ENCODE data around the gene CPT1B.
"Not testable (repeated sequence)": the region's sequence is repeated elsewhere in the genome, so short reads cannot be mapped to it uniquely, and the experiment has no call there.

The CPT1B gene

DNA sequence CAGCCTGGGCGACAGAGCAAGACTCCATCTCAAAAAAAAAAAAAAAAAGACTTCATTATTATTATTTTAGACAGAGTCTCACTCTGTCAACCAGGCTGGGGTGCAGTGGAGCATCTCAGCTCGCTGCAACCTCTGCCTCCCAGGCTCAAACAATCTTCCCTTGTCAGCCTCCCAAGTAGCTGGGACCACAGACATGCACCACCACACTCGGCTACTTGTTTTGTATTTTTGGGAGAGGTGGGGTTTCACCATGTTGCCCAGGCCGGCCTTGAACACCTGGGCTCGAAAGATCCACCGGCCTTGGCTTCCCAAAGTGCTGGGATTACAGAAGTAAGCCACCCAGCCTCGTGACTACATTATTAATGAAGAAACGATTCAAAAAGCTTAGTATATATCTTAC is 43.1 kb downstream of the CPT1B start:
- DNase-seq, result no peak
- no peaks in the 10 kb centered on the region for H3K9me3 Mint-ChIP-seq
- no peak overlapping the region for H3K4me3 Mint-ChIP-seq
- H3K27ac Mint-ChIP-seq, result peak overlapping the region in 1 of 2 donors; percentile 67
- peaks cover 10% of the 10 kb centered on the region for H3K27me3 Mint-ChIP-seq
- no peak for ATAC-seq
- peaks cover 62% of the 10 kb centered on the region for H3K4me1 Mint-ChIP-seq

DNA sequence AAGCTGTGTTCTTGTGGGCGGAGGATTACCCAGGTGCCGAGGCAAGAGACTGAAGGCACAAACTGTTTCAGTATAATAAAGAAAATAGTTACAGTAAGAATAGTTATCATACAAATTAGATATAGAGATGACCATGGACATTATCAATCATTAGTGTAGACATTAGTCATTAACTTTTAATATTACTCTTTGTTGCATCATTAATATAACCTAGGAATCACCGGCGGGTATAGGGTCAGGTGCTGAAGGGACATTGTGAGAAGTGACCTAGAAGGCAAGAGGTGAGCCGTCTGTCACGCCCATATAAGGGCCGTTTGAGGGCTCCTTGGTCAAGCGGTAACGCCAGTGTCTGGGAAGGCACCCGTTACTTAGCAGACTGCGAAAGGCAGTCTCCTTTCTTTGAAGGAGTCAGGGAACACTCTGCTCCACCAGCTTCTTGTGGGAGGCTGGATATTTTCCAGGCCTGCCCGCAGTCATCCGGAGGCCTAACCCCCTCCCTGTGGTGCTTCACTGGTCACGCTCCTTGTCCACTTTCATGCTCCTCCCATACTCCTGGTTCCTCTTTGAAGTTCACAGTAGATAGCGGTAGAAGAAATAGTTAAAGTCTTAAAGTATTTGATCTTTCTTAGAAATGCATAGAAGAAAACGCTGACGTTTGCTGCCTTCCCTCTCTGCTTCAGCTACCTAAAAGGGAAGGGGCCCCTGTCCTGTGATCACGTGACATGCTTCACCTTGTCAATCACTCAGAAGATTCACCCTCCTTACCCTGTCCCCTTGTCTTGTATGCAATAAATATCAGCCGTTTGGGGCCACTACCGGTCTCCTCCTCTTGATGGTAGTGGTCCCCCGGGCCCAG is 44.1 kb downstream of the CPT1B start:
- Mint-ChIP-seq H3K27ac (peak overlapping the region; percentile 29 to 54), H3K27me3 (peaks cover 10% of the 10 kb centered on the region), H3K4me1 (peaks cover 55% of the 10 kb centered on the region), H3K4me3 (peak overlapping the region; percentile 90 to 100)
- not testable (repeated sequence) for H3K9me3 Mint-ChIP-seq, ATAC-seq, DNase-seq

DNA sequence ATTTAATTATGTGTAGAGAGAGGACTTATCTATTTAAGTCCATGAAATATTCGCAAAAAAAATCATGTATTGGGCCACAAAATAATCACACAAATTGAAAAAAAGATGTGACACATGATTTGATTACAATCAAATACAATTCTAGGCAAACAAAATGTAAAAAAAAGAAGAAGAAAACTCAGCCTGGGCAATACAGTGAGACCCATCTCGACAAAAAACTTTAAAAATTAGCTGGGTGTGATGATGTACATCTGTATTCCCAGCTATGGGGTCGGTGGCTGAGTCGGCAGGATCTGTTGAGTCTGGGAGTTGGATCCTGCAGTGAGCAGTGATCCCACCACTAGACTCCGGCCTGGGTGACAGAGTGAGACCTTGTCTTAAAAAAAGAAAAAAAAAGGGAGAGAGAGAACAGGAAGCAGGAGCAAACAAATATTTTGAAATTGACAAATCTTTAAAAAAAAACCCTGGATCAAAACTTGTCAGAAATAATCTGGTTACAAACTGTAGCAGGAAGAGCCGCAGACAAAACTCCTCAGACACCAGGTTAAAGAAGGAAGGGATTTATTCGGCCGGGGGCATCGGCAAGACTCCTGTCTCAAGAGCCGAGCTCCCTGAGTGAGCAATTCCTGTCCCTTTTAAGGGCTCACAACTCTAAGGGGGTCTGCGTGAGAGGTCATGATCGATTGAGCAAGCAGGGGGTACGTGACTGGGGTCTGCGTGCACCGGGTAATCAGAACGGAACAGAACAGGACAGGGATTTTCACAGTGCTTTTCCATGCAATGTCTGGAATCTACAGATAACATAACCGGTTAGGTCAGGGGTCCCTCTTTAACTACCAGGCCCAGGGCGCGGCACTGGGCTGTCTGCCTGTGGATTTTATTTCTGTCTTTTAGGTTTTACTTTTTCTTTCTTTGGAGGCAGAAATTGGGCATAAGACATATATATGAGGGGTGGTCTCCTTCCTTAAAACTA is 45.1 kb downstream of the CPT1B start:
- Mint-ChIP-seq H3K27me3 (peaks cover 10% of the 10 kb centered on the region), H3K4me1 (peaks cover 55% of the 10 kb centered on the region), H3K27ac (peak overlapping the region; percentile 93 to 100), H3K9me3 (no peaks in the 10 kb centered on the region), H3K4me3 (peak overlapping the region; percentile 90 to 100)
- ATAC-seq, result no peak
- no peak for DNase-seq

DNA sequence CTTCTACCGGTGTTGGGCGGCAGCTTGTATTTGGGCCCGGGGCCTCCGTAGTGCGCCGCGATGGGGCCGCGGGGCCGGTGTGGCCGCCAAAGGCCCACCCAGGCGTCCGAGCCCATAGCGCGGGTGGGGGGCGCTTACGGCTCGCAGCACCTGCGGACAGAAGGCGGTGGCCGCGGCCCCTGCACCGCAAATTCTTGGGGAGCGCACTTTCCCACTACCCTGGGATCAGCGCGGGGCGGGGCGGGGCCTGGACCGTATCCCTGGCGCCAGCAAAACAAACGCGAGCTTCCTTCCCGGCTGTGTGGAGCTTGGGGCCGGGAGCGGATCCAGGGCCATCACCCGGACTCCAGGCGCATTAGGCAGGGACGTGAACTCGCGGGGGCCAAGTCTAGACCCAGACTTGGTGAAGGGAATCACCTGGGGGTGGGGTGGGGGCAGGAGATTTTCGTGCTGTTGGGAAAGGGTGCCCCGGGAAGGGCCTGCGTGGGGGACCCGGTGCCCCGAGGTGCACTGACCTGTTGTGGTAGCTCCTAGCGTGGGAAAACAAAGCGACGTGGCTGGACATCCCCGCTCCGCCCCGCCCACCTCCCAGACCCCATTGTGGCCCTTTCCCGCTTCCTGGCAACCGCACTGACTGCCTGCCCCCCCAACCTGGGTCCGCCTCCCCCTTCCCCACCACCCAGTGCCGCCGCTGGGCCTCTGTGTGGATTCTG is 46.1 kb downstream of the CPT1B start:
- peaks cover 10% of the 10 kb centered on the region for H3K27me3 Mint-ChIP-seq
- peaks cover 55% of the 10 kb centered on the region for H3K4me1 Mint-ChIP-seq
- DNase-seq, result peak in 1 of 2 donors; percentile 38

DNA sequence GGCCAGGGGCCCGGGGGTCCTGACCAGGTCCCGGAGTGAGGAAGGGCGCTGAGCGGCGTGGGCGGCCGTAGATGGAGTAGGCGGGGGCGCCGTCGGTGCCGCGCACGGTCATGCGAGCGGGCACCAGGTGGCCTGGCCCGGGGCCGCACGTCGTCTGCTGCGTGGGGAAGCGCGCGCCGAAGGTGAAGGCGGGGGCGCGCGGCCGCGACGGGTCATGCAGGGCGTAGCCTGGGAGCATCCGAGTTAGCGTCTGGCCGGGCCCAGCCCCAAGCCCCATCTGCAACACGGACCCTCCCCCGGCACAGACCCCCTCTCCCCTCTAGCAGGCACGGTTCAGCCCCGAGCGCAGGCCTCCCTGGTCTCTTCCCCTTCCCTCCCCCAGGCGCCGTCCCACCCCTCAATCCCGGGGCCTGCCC is 46.7 kb downstream of the CPT1B start:
- H3K4me3 Mint-ChIP-seq, result peak overlapping the region; percentile 90 to 100
- DNase-seq (peak; percentile 78 to 88), ATAC-seq (peak; percentile 69)
- peaks cover 10% of the 10 kb centered on the region for H3K27me3 Mint-ChIP-seq
- peaks cover 55% of the 10 kb centered on the region for H3K4me1 Mint-ChIP-seq
- no peaks in the 10 kb centered on the region for H3K9me3 Mint-ChIP-seq
- H3K27ac Mint-ChIP-seq, result peak overlapping the region; percentile 99 to 100

More for the DNA sequence above, 46.1 kb downstream of the CPT1B start:
- peak overlapping the region; percentile 99 to 100 for H3K27ac Mint-ChIP-seq
- H3K4me3 Mint-ChIP-seq, result peak overlapping the region; percentile 90 to 100
- ATAC-seq, result no peak
- no peaks in the 10 kb centered on the region for H3K9me3 Mint-ChIP-seq

DNA sequence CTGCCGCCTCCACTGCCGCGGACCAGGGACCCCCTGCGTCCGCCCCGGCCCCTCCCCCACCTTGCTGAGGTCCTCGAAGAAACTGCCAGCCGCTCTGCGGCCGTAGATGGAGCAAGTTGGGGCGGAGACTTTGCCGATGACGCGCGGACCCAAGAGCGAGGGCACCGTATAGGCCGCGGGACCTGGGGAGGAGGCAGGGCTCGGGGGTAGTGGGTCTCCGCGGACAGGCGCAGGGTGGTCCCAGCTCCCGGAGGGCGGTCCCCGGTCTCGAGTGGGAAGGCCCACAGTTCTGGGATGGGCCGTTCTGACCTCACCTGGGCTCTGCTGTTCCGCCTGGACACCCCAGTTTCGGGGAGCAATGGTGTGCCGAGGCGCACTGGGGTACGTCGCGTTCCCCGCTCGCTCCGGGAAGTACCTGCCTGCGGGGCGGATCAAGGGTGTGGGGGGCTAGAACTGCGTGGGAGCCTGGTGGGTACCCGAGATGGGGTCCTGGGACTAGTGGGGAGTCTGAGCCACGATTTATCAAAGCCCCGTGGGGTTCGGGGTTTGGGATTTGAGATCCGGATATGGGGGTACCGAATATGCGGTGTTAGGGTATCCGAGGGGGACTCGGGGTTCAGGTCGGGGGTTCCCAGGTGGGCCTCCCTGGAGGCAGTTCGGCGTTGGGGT is 47.2 kb downstream of the CPT1B start:
- Mint-ChIP-seq H3K4me1 (peaks cover 57% of the 10 kb centered on the region), H3K9me3 (no peaks in the 10 kb centered on the region), H3K4me3 (peak overlapping the region; percentile 90 to 100), H3K27me3 (peaks cover 10% of the 10 kb centered on the region), H3K27ac (peak overlapping the region; percentile 99 to 100)
- peak; percentile 55 for ATAC-seq
- DNase-seq, result peak; percentile 85 to 90

DNA sequence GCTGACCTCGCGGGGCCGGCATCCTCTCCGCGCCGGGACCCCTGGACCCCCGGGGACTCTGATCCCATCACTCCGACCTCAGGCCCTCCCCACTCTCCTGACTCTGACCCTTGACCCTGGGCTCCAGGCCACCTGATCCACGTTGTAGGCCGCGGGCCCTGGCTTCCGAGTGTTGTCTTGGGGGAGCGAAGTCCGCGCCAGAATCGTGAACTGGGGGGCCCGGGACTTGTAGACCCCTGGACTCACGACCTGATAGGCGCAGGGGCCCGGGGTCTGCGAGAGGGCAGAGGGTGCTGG is 47.7 kb downstream of the CPT1B start:
- ATAC-seq (no peak), DNase-seq (no peak)
- Mint-ChIP-seq H3K9me3 (no peaks in the 10 kb centered on the region), H3K27ac (peak overlapping the region; percentile 99 to 100), H3K27me3 (peaks cover 10% of the 10 kb centered on the region), H3K4me1 (peaks cover 57% of the 10 kb centered on the region), H3K4me3 (peak overlapping the region; percentile 90 to 100)

DNA sequence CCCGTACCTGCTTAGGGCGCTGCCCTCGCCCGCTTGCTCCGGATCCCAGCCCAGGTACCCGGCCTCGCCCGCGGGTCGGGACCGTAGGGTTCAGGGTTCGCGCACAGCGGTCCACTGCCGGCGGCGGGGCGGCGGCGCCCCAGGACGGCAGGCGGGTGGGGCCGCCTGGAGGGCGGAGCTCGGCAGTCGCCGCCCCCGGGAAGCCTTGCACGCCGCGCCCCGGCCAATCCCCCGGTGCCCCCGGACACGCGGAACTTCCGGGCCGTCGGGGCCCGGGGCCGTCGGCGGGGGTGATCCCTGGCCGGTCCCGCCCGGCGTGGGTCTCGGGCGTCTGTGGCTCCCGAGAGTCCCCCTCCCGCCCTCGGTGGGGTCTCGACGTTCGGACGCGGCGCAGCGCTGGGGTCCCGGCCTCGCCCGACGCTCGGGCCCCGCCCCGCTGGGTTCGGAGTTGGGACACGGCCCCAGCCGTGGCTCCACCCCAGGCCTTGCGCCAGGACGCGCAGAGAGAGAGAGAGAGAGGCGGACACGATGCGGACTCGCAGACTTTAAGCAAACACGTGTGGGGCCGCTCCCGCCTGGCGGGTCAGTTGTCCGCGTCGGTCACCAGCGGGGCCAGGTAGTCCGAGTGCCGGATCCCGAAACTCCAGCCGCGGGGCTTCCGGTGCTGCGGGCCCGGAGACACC is 48.2 kb downstream of the CPT1B start, which contains the start of gene TYMP:
Gene TYMP, minus strand, starts transcription at position 116 of the 683 bp plus-strand sequence. CDS start 303 bp downstream, outside the sequence.
- DNase-seq (peak; percentile 81 to 83), ATAC-seq (peak; percentile 27)
- Mint-ChIP-seq H3K9me3 (no peaks in the 10 kb centered on the region), H3K4me3 (peak within 1 kb of the TSS; percentile 95 to 100), H3K27ac (peak within 1 kb of the TSS; percentile 99 to 100), H3K27me3 (peaks cover 10% of the 10 kb centered on the region), H3K4me1 (peaks cover 58% of the 10 kb centered on the region)

DNA sequence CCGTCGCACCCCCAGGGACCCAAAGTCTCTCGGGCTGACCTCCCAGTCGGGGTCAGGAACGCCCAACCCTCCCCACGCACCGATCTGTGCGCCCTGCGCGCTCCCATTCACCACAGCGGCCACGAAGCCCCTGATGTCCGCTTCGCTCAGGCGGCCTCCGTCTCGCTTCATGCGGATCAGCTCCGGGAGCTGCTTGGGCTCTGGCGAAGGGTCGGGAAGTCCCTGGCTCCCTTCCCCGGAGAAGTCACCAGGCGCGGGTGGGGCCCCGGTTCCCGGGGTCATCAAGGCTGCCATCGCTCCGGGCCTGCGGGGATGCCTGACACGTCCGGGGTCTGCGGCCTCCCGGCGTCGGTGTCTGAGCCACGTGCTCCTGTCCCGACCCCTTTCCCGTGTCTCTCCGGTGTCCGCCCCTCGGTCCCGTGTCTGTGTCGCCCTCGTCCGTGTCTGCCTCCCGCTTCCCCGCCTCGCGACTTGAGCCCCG is 48.8 kb downstream of the CPT1B start:
- H3K4me1 Mint-ChIP-seq, result peaks cover 59% of the 10 kb centered on the region
- peak overlapping the region; percentile 52 to 67 for H3K27ac Mint-ChIP-seq
- peaks cover 10% of the 10 kb centered on the region for H3K27me3 Mint-ChIP-seq
- DNase-seq (no peak), ATAC-seq (no peak)
- peak overlapping the region; percentile 95 to 100 for H3K4me3 Mint-ChIP-seq
- no peaks in the 10 kb centered on the region for H3K9me3 Mint-ChIP-seq

DNA sequence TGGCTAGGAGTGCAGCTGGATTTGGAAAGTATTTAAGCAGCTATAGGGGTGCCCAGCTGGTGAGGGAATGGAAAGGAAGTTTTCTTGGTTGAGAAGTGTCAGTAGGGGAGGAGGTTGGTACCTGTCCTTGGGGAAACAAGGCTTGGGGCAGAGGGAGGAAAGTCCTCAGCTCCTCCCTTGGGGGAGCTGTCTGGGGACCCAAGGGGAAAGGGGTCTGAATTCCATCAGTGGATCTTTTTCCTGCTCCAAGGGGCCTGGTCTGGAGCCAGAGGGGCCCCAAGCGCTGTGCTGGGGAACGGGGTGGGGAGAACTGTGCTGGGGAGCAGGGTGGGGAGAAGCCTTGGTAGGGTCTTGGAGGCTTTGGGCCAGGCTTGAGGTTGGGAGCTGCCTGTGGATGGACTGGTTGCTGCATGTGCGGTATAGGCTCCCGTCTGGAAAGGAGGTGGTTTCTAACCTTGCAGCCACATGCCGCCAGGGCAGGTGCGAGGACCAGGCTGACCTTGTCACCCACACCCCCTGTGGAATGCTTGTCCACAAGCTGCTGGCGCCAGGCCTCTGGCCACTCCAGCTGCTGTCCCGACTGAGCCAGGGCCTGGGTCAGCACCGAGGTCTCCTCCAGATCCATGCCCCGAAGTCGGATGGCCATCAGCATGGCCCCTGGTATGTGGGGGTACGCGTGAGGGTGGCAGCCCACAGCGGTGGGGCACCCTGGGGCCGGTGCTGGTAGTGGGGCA is 49.4 kb downstream of the CPT1B start:
- Mint-ChIP-seq H3K27ac (peak overlapping the region; percentile 72 to 82), H3K4me3 (peak overlapping the region; percentile 95 to 100), H3K4me1 (peaks cover 59% of the 10 kb centered on the region), H3K9me3 (no peaks in the 10 kb centered on the region), H3K27me3 (peaks cover 10% of the 10 kb centered on the region)
- ATAC-seq (no peak), DNase-seq (no peak)

DNA sequence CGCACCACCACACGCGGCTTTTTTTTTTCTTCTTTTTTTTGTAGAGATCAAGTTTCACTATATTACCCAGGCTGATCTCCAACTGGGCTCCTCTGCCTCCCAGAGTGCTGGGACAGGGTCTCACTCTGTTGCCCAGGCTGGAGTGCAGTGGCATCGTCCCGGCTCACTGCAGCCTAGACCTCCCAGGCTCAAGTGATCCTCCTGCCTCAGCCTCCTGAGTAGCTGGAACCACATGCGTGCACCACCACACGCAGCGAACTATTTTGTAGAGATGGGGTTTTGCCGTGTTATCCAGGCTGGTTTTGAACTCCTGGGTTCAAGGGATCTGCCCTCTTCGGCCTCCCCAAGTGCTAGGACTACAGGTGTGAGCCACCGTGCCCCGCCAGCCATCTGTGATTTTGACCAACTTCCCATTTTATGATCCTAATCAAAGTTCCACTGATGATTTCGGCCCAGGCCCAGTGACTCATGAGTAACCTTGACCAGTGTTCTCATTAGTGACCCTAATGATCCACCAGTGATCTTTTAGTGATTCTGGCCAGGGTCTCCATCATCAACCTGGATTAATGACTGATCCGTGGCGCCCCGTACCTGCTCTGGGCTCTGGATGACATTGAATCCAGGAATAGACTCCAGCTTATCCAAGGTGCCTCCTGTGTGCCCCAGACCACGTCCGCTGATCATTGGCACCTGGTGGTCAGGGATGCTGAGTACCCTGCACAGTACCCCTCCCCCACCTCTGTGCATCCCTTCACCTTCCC is 50.1 kb downstream of the CPT1B start:
- ATAC-seq (no peak), DNase-seq (peak in 1 of 2 donors; percentile 18)
- Mint-ChIP-seq H3K9me3 (no peaks in the 10 kb centered on the region), H3K4me3 (peak overlapping the region; percentile 95 to 100), H3K27ac (peak overlapping the region; percentile 72 to 82), H3K4me1 (peaks cover 59% of the 10 kb centered on the region), H3K27me3 (peaks cover 6% of the 10 kb centered on the region)

DNA sequence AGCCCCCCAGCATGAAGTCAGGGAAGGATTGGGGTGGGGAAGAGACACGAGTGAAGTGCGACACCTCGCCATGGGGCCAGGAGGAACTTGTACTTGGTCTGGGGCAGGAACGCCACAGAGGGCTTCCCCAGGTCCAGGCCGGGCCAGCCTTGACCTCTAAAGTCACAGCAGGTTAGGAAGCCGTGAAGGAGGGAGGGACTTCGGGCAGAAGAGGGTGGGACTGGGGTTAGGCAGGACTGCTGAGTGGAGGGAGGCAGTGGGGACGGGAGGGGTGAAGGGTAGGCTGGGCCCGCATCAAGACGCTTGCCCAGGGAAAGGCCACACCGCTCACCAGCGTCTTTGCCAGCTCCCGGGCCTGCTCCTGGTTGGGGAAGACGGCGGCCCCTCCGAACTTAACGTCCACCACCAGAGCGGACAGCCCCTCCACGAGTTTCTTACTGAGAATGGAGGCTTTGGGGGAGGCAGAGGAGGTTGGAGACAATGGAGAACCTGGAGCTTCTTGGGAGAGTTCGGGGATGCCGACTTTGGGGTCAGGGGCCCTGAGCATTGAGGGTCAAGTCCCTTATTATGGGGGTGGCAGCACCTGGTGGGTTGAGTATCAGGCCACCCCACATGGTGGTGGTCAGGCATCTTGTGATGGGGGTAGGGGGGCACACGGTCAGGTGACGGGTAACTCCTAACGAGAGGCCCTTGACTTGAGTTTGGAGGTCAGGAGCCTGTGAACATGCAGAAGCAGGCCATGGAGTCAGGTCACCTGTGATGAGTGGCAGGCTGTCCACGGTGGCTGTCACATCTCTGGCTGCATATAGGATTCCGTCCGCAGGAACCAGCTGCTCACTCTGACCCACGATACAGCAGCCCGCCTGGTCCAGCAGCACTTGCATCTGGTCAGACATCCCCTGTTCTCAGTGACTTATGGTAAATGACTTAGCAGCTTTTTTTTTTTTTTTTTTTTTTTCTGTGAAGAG is 51.1 kb downstream of the CPT1B start:
- peak overlapping the region; percentile 95 to 100 for H3K4me3 Mint-ChIP-seq
- peak; percentile 10 for ATAC-seq
- peaks cover 56% of the 10 kb centered on the region for H3K4me1 Mint-ChIP-seq
- H3K27ac Mint-ChIP-seq, result peak overlapping the region; percentile 89 to 95
- H3K9me3 Mint-ChIP-seq, result no peaks in the 10 kb centered on the region
- H3K27me3 Mint-ChIP-seq, result no peaks in the 10 kb centered on the region
- peak; percentile 61 to 72 for DNase-seq
